Measurements from ENCODE around the gene SLC22A12. TPM values are rescaled to one million over a fixed set of nuclear protein-coding genes. Genes with fewer than 3 reads are reported as not detected.

Gene SLC22A12
- total RNA-seq, 2 donors from 2014 or later: not detected

- no peak for DNase-seq
- intact Hi-C loops (cut with DNase I): no loop called here
- TF ChIP-seq POLR2A (IDR thresholded peaks at IDR 0.05) (no peak), CTCF (IDR thresholded peaks at IDR 0.05) (no peak)
Measured at GRCh38 chr11:64545619-64546018, 45.4 kb upstream of the SLC22A12 start.

GRCh38 chr11:64546176-64546575 is 44.8 kb upstream of the SLC22A12 start:
- Histone ChIP-seq H3K36me3 (replicated peaks in 1 of 2; ENCODE audit: insufficient read depth in 1 of 2, low read depth in 2 of 2) (no peaks in the 10 kb centered on the region), H3K4me3 (no peak overlapping the region), H3K27me3 (no peaks in the 10 kb centered on the region), H3K27ac (no peak overlapping the region), H3K9me3 (no peaks in the 10 kb centered on the region), H3K4me1 (no peaks in the 10 kb centered on the region)
- no peak for TF ChIP-seq CTCF (IDR thresholded peaks at IDR 0.05)
- no peak for TF ChIP-seq POLR2A (IDR thresholded peaks at IDR 0.05)
- DNase-seq: no peak
- ATAC-seq: no peak
- 78% methylated on average over 2 of the region's 2 CpGs; no CpG with 5 or more reads in 1 of the 2 donors for WGBS, 2 donors
- intact Hi-C loops (cut with DNase I): no loop called here

More at GRCh38 chr11:64545619-64546018, 45.4 kb upstream of the SLC22A12 start:
- WGBS, 2 donors: 88 to 90% methylated on average over 15 of the region's 15 CpGs
- no peak overlapping the region for H3K4me3 ChIP-seq
- no peaks in the 10 kb centered on the region for H3K27me3 ChIP-seq
- H3K4me1 ChIP-seq: no peaks in the 10 kb centered on the region
- H3K9me3 ChIP-seq: no peaks in the 10 kb centered on the region
- no peak overlapping the region for H3K27ac ChIP-seq
- no peaks in the 10 kb centered on the region for H3K36me3 ChIP-seq (replicated peaks in 1 of 2; ENCODE audit: insufficient read depth in 1 of 2, low read depth in 2 of 2)
- ATAC-seq: no peak

- Histone ChIP-seq H3K27me3 (no peaks in the 10 kb centered on the region), H3K4me1 (no peaks in the 10 kb centered on the region), H3K9me3 (no peaks in the 10 kb centered on the region), H3K4me3 (no peak overlapping the region), H3K36me3 (replicated peaks in 1 of 2; ENCODE audit: insufficient read depth in 1 of 2, low read depth in 2 of 2) (no peaks in the 10 kb centered on the region), H3K27ac (no peak overlapping the region)
- intact Hi-C loops (cut with DNase I): no loop called here
- no peak for DNase-seq
- no peak for TF ChIP-seq CTCF (IDR thresholded peaks at IDR 0.05)
- TF ChIP-seq POLR2A (IDR thresholded peaks at IDR 0.05): no peak
- 73% methylated on average over 8 of the region's 8 CpGs; no CpG with 5 or more reads in 1 of the 2 donors for WGBS, 2 donors
- no peak for ATAC-seq
Measured at GRCh38 chr11:64546600-64546999, 44.4 kb upstream of the SLC22A12 start.

GRCh38 chr11:64549969-64550368 is 41.1 kb upstream of the SLC22A12 start:
- no peak for TF ChIP-seq POLR2A (IDR thresholded peaks at IDR 0.05)
- TF ChIP-seq CTCF (IDR thresholded peaks at IDR 0.05): no peak
- Histone ChIP-seq H3K36me3 (replicated peaks in 1 of 2; ENCODE audit: insufficient read depth in 1 of 2, low read depth in 2 of 2) (no peaks in the 10 kb centered on the region), H3K4me3 (no peak overlapping the region), H3K27me3 (no peaks in the 10 kb centered on the region), H3K9me3 (no peaks in the 10 kb centered on the region), H3K4me1 (peaks cover 17% of the 10 kb centered on the region), H3K27ac (no peak overlapping the region)
- intact Hi-C loops (cut with DNase I): no loop called here
- ATAC-seq: no peak
- 60 to 69% methylated on average over 4 of the region's 4 CpGs for WGBS, 2 donors
- DNase-seq: no peak

- intact Hi-C loops (cut with DNase I): loop anchor here (2.0 kb wide), 1 partner anchor 99 kb away; no protein-coding TSS in a partner anchor
- DNase-seq (peak; percentile 62 to 79 (median 72)), ATAC-seq (peak; percentile 71)
- WGBS, 2 donors: 44 to 54% methylated on average over 12 to 13 of the region's 13 CpGs
- H3K4me3 ChIP-seq: no peak overlapping the region
- peak overlapping the region in 3 of 4 donors; percentile 9 to 57 (median 20) for H3K27ac ChIP-seq
- no peaks in the 10 kb centered on the region for H3K9me3 ChIP-seq
- TF ChIP-seq CTCF (IDR thresholded peaks at IDR 0.05) (peak; percentile 83 to 98 (median 91)), POLR2A (IDR thresholded peaks at IDR 0.05) (no peak)
- H3K4me1 ChIP-seq: peaks cover 28% of the 10 kb centered on the region
- no peaks in the 10 kb centered on the region for H3K27me3 ChIP-seq
- H3K36me3 ChIP-seq (replicated peaks in 1 of 2; ENCODE audit: insufficient read depth in 1 of 2, low read depth in 2 of 2): no peaks in the 10 kb centered on the region
Measured at GRCh38 chr11:64553554-64554201, 37.3 kb upstream of the SLC22A12 start.
